Breast epithelium (tissue), 4 donors: ENCODE data around the gene FAM241B. TPM values are rescaled to one million over a fixed set of nuclear protein-coding genes. Genes with fewer than 3 reads are reported as not detected.

Source experiments
- DNase-seq, 2 donors: peaks; one replicate each; pipeline ENCODE4 v3.0.0-alpha.2; 2019; ENCODE audit warnings: low spot score in 2 of 2
- H3K27ac ChIP-seq, 2 donors: fragments of 200-600 bp; sonication (generic) in 1 of 2; one replicate each; pipeline ENCODE4 v1.5.1; 2016 to 2019; ENCODE audit warnings: mild to moderate bottlenecking in 1 of 2
- H3K27me3 ChIP-seq, 2 donors: fragments of 200-600 bp; sonication (generic) in 1 of 2; one replicate each; pipeline versions ENCODE4 v1.5.1 to v1.6.0; 2017 to 2019; ENCODE audit warnings: control low read depth in 1 of 2, mild to moderate bottlenecking in 1 of 2
- H3K36me3 ChIP-seq: fragments of 200-600 bp; one replicate; pipeline ENCODE4 v1.5.1; 2019
- H3K4me1 ChIP-seq, 2 donors: fragments of 200-600 bp; sonication (generic); one replicate each; pipeline ENCODE4 v1.5.1; 2016 to 2019; ENCODE audit warnings: control low read depth in 1 of 2
- H3K4me3 ChIP-seq, 3 donors: fragments of 200-600 bp; sonication (generic); 1 replicate in 2 of 3; 2 replicates in 1 of 3; pipeline ENCODE4 v1.5.1; 2016 to 2019; ENCODE audit warnings: mild to moderate bottlenecking in 3 of 3, moderate library complexity in 2 of 3
- H3K9me3 ChIP-seq, 2 donors: fragments of 200-600 bp; sonication (generic) in 1 of 2; one replicate each; pipeline ENCODE4 v1.5.1; 2016 to 2019; ENCODE audit warnings: control low read depth in 1 of 2
- CTCF ChIP-seq, 3 donors: fragments of 450-650 bp; IDR thresholded peaks; one replicate each; pipeline ENCODE4 v1.5.1; 2016 to 2017; ENCODE audit warnings: antibody characterized with exemption in 3 of 3, mild to moderate bottlenecking in 3 of 3, moderate library complexity in 3 of 3
- POLR2A ChIP-seq: fragments of 450-650 bp; IDR thresholded peaks from one replicate; pipeline ENCODE4 v1.6.1; 2016; ENCODE audit warnings: antibody characterized with exemption, mild to moderate bottlenecking, moderate library complexity
- POLR2AphosphoS5 ChIP-seq, 3 donors: sonication (generic); formaldehyde crosslinking; IDR thresholded peaks; one replicate each; pipeline ENCODE4 v1.6.1; 2017; ENCODE audit warnings: antibody characterized with exemption in 3 of 3
- intact Hi-C: fragments of 100-400 bp; cut with DNase I; formaldehyde crosslinking; loops from one replicate; pipeline ENCODE4 v1.15.1; 2023; ENCODE audit warnings: low total_unique reads
- total RNA-seq, 3 donors: library from RNA; depleted of rRNA; stranded (reverse); fragments of >200 nt; gene quantifications; one replicate each; pipeline ENCODE4 v1.1.0, GENCODE V29; 2016

FAM241B gene
- total RNA-seq, 3 donors from 2014 or later, result 0.48 to 8.5 (median 6.2) TPM

GRCh38 chr10:69648461-69648860 lies 18.4 kb downstream of the FAM241B start:
- DNase-seq, result no peak
- H3K9me3 ChIP-seq, result no peaks in the 10 kb centered on the region
- TF ChIP-seq POLR2AphosphoS5 (IDR thresholded peaks at IDR 0.05) (no peak), POLR2A (no peak), CTCF (IDR thresholded peaks at IDR 0.05) (no peak)
- no peak overlapping the region for H3K4me3 ChIP-seq
- no peak overlapping the region for H3K27ac ChIP-seq
- no peaks in the 10 kb centered on the region for H3K36me3 ChIP-seq
- intact Hi-C loops, result loop anchor here (10.0 kb wide), 1 partner anchor 66 kb away; no protein-coding TSS in a partner anchor
- H3K27me3 ChIP-seq, result no peaks in the 10 kb centered on the region
- no peaks in the 10 kb centered on the region for H3K4me1 ChIP-seq

GRCh38 chr10:69649786-69650550 lies 19.9 kb downstream of the FAM241B start:
- intact Hi-C loops, result loop anchor here (10.0 kb wide), 1 partner anchor 65 kb away; no protein-coding TSS in a partner anchor
- DNase-seq, result no peak
- H3K27ac ChIP-seq, result no peak overlapping the region

GRCh38 chr10:69650589-69651261 lies 20.7 kb downstream of the FAM241B start:
- H3K4me1 ChIP-seq, result no peaks in the 10 kb centered on the region
- no peak for DNase-seq
- no peak overlapping the region for H3K4me3 ChIP-seq
- TF ChIP-seq POLR2A, result no peak
- no peak for TF ChIP-seq POLR2AphosphoS5 (IDR thresholded peaks at IDR 0.05)
- TF ChIP-seq CTCF (IDR thresholded peaks at IDR 0.05), result no peak
- H3K27ac ChIP-seq, result no peak overlapping the region
- no peaks in the 10 kb centered on the region for H3K27me3 ChIP-seq
- H3K9me3 ChIP-seq, result no peaks in the 10 kb centered on the region
- intact Hi-C loops, result no loop called here
- no peaks in the 10 kb centered on the region for H3K36me3 ChIP-seq

More at GRCh38 chr10:69649786-69650550, 19.9 kb downstream of the FAM241B start:
- Histone ChIP-seq H3K36me3 (no peaks in the 10 kb centered on the region), H3K4me3 (no peak overlapping the region), H3K9me3 (no peaks in the 10 kb centered on the region), H3K27me3 (no peaks in the 10 kb centered on the region), H3K4me1 (no peaks in the 10 kb centered on the region)
- TF ChIP-seq POLR2A, result no peak
- no peak for TF ChIP-seq POLR2AphosphoS5 (IDR thresholded peaks at IDR 0.05)
- no peak for TF ChIP-seq CTCF (IDR thresholded peaks at IDR 0.05)

- intact Hi-C loops, result no loop called here
- Histone ChIP-seq H3K9me3 (no peaks in the 10 kb centered on the region), H3K27ac (no peak overlapping the region), H3K4me1 (no peaks in the 10 kb centered on the region), H3K36me3 (no peaks in the 10 kb centered on the region), H3K4me3 (no peak overlapping the region), H3K27me3 (peaks cover 0 to 6% of the 10 kb centered on the region in 2 donors)
- DNase-seq, result no peak
- TF ChIP-seq POLR2A, result no peak
Measured at GRCh38 chr10:69651362-69651761, 21.3 kb downstream of the FAM241B start.

- Histone ChIP-seq H3K36me3 (no peaks in the 10 kb centered on the region), H3K9me3 (no peaks in the 10 kb centered on the region), H3K27ac (no peak overlapping the region), H3K4me3 (no peak overlapping the region), H3K4me1 (no peaks in the 10 kb centered on the region), H3K27me3 (peaks cover 0 to 6% of the 10 kb centered on the region in 2 donors)
- intact Hi-C loops, result no loop called here
- TF ChIP-seq POLR2A, result no peak
- TF ChIP-seq POLR2AphosphoS5 (IDR thresholded peaks at IDR 0.05), result no peak
- TF ChIP-seq CTCF (IDR thresholded peaks at IDR 0.05), result no peak
- DNase-seq, result no peak
Measured at GRCh38 chr10:69652111-69652856, 22.2 kb downstream of the FAM241B start.
